ENCODE measurements around the gene SORCS1. TPM values are rescaled to one million over a fixed set of nuclear protein-coding genes. Genes with fewer than 3 reads are reported as not detected.

The SORCS1 gene
- total and polyA plus RNA-seq, 4 donors, result 0.08 to 0.21 (median 0.09) TPM; not detected in 1

- no peak for DNase-seq (ENCODE audit: low spot score)
- no peak for TF ChIP-seq RAD21 (IDR thresholded peaks at IDR 0.05)
- TF ChIP-seq, protein P1, sequence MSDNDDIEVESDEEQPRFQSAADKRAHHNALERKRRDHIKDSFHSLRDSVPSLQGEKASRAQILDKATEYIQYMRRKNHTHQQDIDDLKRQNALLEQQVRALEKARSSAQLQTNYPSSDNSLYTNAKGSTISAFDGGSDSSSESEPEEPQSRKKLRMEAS (IDR thresholded peaks at IDR 0.05), result no peak
- no peak for TF ChIP-seq EGR1 (IDR thresholded peaks at IDR 0.05; ENCODE audit: low read depth in 2 of 2)
- TF ChIP-seq ATF3 (IDR thresholded peaks at IDR 0.05), result no peak
- TF ChIP-seq JUND (IDR thresholded peaks at IDR 0.05), result no peak
- TF ChIP-seq ZBTB33 (IDR thresholded peaks at IDR 0.05), result no peak
- no peak for TF ChIP-seq TAF1 (conservative IDR thresholded peaks at IDR 0.05)
- no peak for TF ChIP-seq HNF4G (IDR thresholded peaks at IDR 0.05)
- no peak for TF ChIP-seq GABPA (IDR thresholded peaks at IDR 0.05 in 1 of 2, conservative IDR thresholded peaks at IDR 0.05 in 1 of 2)
- no peak for TF ChIP-seq YY1 (IDR thresholded peaks at IDR 0.05)
- TF ChIP-seq FOXA2 (IDR thresholded peaks at IDR 0.05), result no peak
- Histone ChIP-seq H3K36me3 (ENCODE audit: control insufficient read depth in 4 of 4, insufficient read depth in 3 of 4, low read depth in 1 of 4, low read length in 3 of 4) (no peaks in the 10 kb centered on the region), H3K4me3 (ENCODE audit: low read depth in 1 of 3, low read length in 3 of 3) (no peak overlapping the region), H3K27ac (ENCODE audit: low read depth in 1 of 2, low read length in 2 of 2) (no peak overlapping the region), H3K9ac (ENCODE audit: low read depth in 1 of 2, low read length in 2 of 2) (no peak overlapping the region), H3K9me3 (ENCODE audit: control insufficient read depth in 4 of 4, low read length in 3 of 4) (no peaks in the 10 kb centered on the region), H3K27me3 (ENCODE audit: control insufficient read depth in 4 of 4, insufficient read depth in 4 of 4, low read length in 3 of 4) (no peaks in the 10 kb centered on the region), H3K4me1 (ENCODE audit: control insufficient read depth in 4 of 4, insufficient read depth in 4 of 4, low read length in 3 of 4) (peaks cover 0 to 1% (median 0%) of the 10 kb centered on the region in 4 donors)
- WGBS, result 90% methylated on average over 4 of the region's 4 CpGs
These were observed 251.2 kb downstream of the SORCS1 start for GRCh38 chr10:106913348-106913747.

GRCh38 chr10:106911096-106911495 lies 253.4 kb downstream of the SORCS1 start:
- H3K9ac ChIP-seq (ENCODE audit: low read depth in 1 of 2, low read length in 2 of 2), result no peak overlapping the region

More at GRCh38 chr10:106911096-106911495, 253.4 kb downstream of the SORCS1 start:
- no peak overlapping the region for H3K27ac ChIP-seq (ENCODE audit: low read depth in 1 of 2, low read length in 2 of 2)
- H3K4me1 ChIP-seq (ENCODE audit: control insufficient read depth in 4 of 4, insufficient read depth in 4 of 4, low read length in 3 of 4), result peaks cover 0 to 1% (median 0%) of the 10 kb centered on the region in 4 donors
- 80% methylated on average over 3 of the region's 3 CpGs for WGBS
- H3K36me3 ChIP-seq (ENCODE audit: control insufficient read depth in 4 of 4, insufficient read depth in 3 of 4, low read depth in 1 of 4, low read length in 3 of 4), result no peaks in the 10 kb centered on the region
- no peaks in the 10 kb centered on the region for H3K27me3 ChIP-seq (ENCODE audit: control insufficient read depth in 4 of 4, insufficient read depth in 4 of 4, low read length in 3 of 4)
- no peak overlapping the region for H3K4me3 ChIP-seq (ENCODE audit: low read depth in 1 of 3, low read length in 3 of 3)
- no peak for DNase-seq (ENCODE audit: low spot score)
- TF ChIP-seq RXRA (IDR thresholded peaks at IDR 0.05), result no peak
- TF ChIP-seq SP1 (IDR thresholded peaks at IDR 0.05), result no peak
- TF ChIP-seq, protein P2, sequence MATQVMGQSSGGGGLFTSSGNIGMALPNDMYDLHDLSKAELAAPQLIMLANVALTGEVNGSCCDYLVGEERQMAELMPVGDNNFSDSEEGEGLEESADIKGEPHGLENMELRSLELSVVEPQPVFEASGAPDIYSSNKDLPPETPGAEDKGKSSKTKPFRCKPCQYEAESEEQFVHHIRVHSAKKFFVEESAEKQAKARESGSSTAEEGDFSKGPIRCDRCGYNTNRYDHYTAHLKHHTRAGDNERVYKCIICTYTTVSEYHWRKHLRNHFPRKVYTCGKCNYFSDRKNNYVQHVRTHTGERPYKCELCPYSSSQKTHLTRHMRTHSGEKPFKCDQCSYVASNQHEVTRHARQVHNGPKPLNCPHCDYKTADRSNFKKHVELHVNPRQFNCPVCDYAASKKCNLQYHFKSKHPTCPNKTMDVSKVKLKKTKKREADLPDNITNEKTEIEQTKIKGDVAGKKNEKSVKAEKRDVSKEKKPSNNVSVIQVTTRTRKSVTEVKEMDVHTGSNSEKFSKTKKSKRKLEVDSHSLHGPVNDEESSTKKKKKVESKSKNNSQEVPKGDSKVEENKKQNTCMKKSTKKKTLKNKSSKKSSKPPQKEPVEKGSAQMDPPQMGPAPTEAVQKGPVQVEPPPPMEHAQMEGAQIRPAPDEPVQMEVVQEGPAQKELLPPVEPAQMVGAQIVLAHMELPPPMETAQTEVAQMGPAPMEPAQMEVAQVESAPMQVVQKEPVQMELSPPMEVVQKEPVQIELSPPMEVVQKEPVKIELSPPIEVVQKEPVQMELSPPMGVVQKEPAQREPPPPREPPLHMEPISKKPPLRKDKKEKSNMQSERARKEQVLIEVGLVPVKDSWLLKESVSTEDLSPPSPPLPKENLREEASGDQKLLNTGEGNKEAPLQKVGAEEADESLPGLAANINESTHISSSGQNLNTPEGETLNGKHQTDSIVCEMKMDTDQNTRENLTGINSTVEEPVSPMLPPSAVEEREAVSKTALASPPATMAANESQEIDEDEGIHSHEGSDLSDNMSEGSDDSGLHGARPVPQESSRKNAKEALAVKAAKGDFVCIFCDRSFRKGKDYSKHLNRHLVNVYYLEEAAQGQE (IDR thresholded peaks at IDR 0.05), result no peak
- no peak for TF ChIP-seq YY1 (IDR thresholded peaks at IDR 0.05)
- H3K9me3 ChIP-seq (ENCODE audit: control insufficient read depth in 4 of 4, low read length in 3 of 4), result no peaks in the 10 kb centered on the region
